IMR-90 (cell line): Measurements from ENCODE around the gene PCDHGA2. TPM values are rescaled to one million over a fixed set of nuclear protein-coding genes. Genes with fewer than 3 reads are reported as not detected.

Experiments
- ATAC-seq: fragments of 200-7000 bp; cut with Tn5 transposase; 2 replicates; pipeline ENCODE4 v1.9.1; 2020; ENCODE audit warnings: low read depth, mild to moderate bottlenecking, moderate library complexity
- BruUV-seq: library from RNA; stranded (reverse); fragments of 400-500 nt; replicated peaks from 2 replicates; lab custom pipeline; 2021; lab: Mats Ljungman, UMichigan
- CTCF ChIA-PET: fragments of 300-600 bp; formaldehyde crosslinking; extraction: SDS; loops from one replicate; lab custom pipeline; 2021; ENCODE audit warnings: antibody characterized with exemption; lab: Yijun Ruan, JAX
- POLR2A ChIA-PET: fragments of 300-600 bp; sonication (Branson Sonifier 250); formaldehyde crosslinking; loops from one replicate; lab custom pipeline; 2022; ENCODE audit warnings: antibody characterized with exemption; ENCODE audit not compliant: unreplicated experiment; lab: Charles Lee
- DNase-seq: peaks from one replicate; pipeline ENCODE4 v3.0.0; 2013
- H2AFZ ChIP-seq: replicated peaks from 2 replicates; pipeline ENCODE3; 2013; ENCODE audit warnings: low read length, mild to moderate bottlenecking; ENCODE audit not compliant: poor library complexity
- H2AK5ac ChIP-seq: 2 replicates; pipeline ENCODE4 v1.6.1; 2013; ENCODE audit warnings: low read depth, low read length, inconsistent platforms
- H2AK9ac ChIP-seq: replicated peaks from 2 replicates; pipeline ENCODE3; 2013; ENCODE audit warnings: mild to moderate bottlenecking, low read depth, low read length, moderate library complexity; ENCODE audit not compliant: poor library complexity
- H2BK120ac ChIP-seq: 2 replicates; pipeline ENCODE4 v1.6.1; 2013; ENCODE audit warnings: low read depth, low read length, inconsistent platforms
- H2BK15ac ChIP-seq: 3 replicates; pipeline ENCODE4 v1.6.1; 2013; ENCODE audit warnings: low read depth, low read length, inconsistent platforms
- H2BK20ac ChIP-seq: 2 replicates; pipeline ENCODE4 v1.6.1; 2013; ENCODE audit warnings: low read depth, mild to moderate bottlenecking, inconsistent platforms, low read length, moderate library complexity
- H2BK5ac ChIP-seq: 2 replicates; pipeline ENCODE4 v1.6.1; 2013; ENCODE audit warnings: mild to moderate bottlenecking, low read depth, low read length, inconsistent platforms; ENCODE audit not compliant: poor library complexity, severe bottlenecking
- H3K14ac ChIP-seq: replicated peaks from 2 replicates; pipeline ENCODE4 v1.6.1; 2013; ENCODE audit warnings: low read depth, low read length, inconsistent platforms
- H3K18ac ChIP-seq: 2 replicates; pipeline ENCODE4 v1.6.1; 2013; ENCODE audit warnings: low read depth, low read length, control low read depth
- H3K23ac ChIP-seq: 2 replicates; pipeline ENCODE4 v1.6.1; 2013; ENCODE audit warnings: low read depth, low read length, inconsistent platforms
- H3K27ac ChIP-seq: 2 replicates; pipeline ENCODE4 v1.5.1; 2013; ENCODE audit warnings: mild to moderate bottlenecking, control low read depth, low read length; ENCODE audit not compliant: insufficient read depth
- H3K27me3 ChIP-seq: 2 replicates; pipeline ENCODE4 v1.6.1; 2013; ENCODE audit warnings: low read length; ENCODE audit not compliant: control insufficient read depth, insufficient read depth
- H3K36me3 ChIP-seq: 2 replicates; pipeline ENCODE4 v1.6.1; 2013; ENCODE audit warnings: low read length, mixed read lengths; ENCODE audit not compliant: control insufficient read depth, insufficient read depth
- H3K4ac ChIP-seq: 2 replicates; pipeline ENCODE4 v1.6.1; 2013; ENCODE audit warnings: low read depth, low read length, inconsistent platforms
- H3K4me1 ChIP-seq: 2 replicates; pipeline ENCODE4 v1.6.1; 2013; ENCODE audit warnings: low read length, mixed read lengths; ENCODE audit not compliant: control insufficient read depth, insufficient read depth
- H3K4me2 ChIP-seq: 2 replicates; pipeline ENCODE4 v1.6.1; 2013; ENCODE audit warnings: low read depth, mild to moderate bottlenecking, control low read depth, low read length, moderate library complexity
- H3K4me3 ChIP-seq: 2 replicates; pipeline ENCODE4 v1.5.1; 2013; ENCODE audit warnings: low read depth, mild to moderate bottlenecking, control low read depth, low read length, moderate library complexity; ENCODE audit not compliant: insufficient read depth
- H3K56ac ChIP-seq: 2 replicates; pipeline ENCODE4 v1.6.1; 2013; ENCODE audit warnings: low read length, inconsistent platforms; ENCODE audit not compliant: insufficient read depth; ENCODE audit errors: extremely low read depth
- H3K79me1 ChIP-seq, 2 experiments: 2 replicates each; pipeline ENCODE4 v1.6.1; 2013; ENCODE audit warnings: low read length in 2 of 2, inconsistent platforms in 1 of 2, low read depth in 1 of 2
- H3K9ac ChIP-seq: 2 replicates; pipeline ENCODE4 v1.6.1; 2013; ENCODE audit warnings: low read depth, low read length, control low read depth
- H3K9me1 ChIP-seq: 2 replicates; pipeline ENCODE4 v1.6.1; 2013; ENCODE audit warnings: low read length, inconsistent platforms; ENCODE audit not compliant: insufficient read depth
- H3K9me3 ChIP-seq: 2 replicates; pipeline ENCODE4 v1.6.1; 2013; ENCODE audit warnings: low read length; ENCODE audit not compliant: control insufficient read depth, insufficient read depth
- H4K20me1 ChIP-seq: 2 replicates; pipeline ENCODE4 v1.6.1; 2013; ENCODE audit warnings: low read length, inconsistent platforms; ENCODE audit not compliant: insufficient read depth
- H4K5ac ChIP-seq: 2 replicates; pipeline ENCODE4 v1.6.1; 2013; ENCODE audit warnings: mild to moderate bottlenecking, low read depth, low read length, control low read depth
- H4K8ac ChIP-seq, 2 experiments: 2 replicates each; pipeline ENCODE4 v1.6.1; 2013; ENCODE audit warnings: low read depth in 2 of 2, low read length in 2 of 2, control low read depth in 1 of 2, inconsistent platforms in 1 of 2
- H4K91ac ChIP-seq: 2 replicates; pipeline ENCODE4 v1.6.1; 2013; ENCODE audit warnings: low read depth, low read length, inconsistent platforms; ENCODE audit not compliant: insufficient read depth
- CEBPB ChIP-seq: IDR thresholded peaks from 2 replicates; pipeline ENCODE4 v1.6.1; 2012; ENCODE audit warnings: low read depth, low read length, improper control_type of control experiment
- NFE2L2 ChIP-seq: fragments of 150-350 bp; IDR thresholded peaks from 2 replicates; pipeline ENCODE4 v1.6.1; 2016; ENCODE audit warnings: low read depth, mild to moderate bottlenecking, low read length
- RFX5 ChIP-seq: IDR thresholded peaks from 2 replicates; pipeline ENCODE4 v1.8.0; 2012; ENCODE audit warnings: low read depth, mild to moderate bottlenecking, low read length, moderate library complexity
- WGBS, 2 experiments: methylation state at CpG; one replicate each; pipeline versions ENCODE4 v1.1.5 to v1.1.7; 2013; ENCODE audit warnings: missing lambda C conversion rate in 2 of 2; ENCODE audit not compliant: insufficient read length in 1 of 2; ENCODE audit errors: extremely low coverage in 2 of 2; 5-methylcytosine and 5-hydroxymethylcytosine counted together
- dilution Hi-C: fragments of 300-500 bp; cut with HindIII; formaldehyde crosslinking; loops from one replicate; pipeline ENCODE4 v1.14.3; 2018; ENCODE audit warnings: low sequenced_read_pairs; ENCODE audit not compliant: unreplicated experiment
- in situ Hi-C: fragments of 300-500 bp; cut with MboI; formaldehyde crosslinking; loops from 3 replicates; pipeline ENCODE4 v1.14.3; 2019; ENCODE audit warnings: low sequenced_read_pairs, inconsistent platforms, mixed read lengths
- intact Hi-C: fragments of 100-400 bp; cut with micrococcal nuclease; formaldehyde crosslinking; loops from 2 replicates; pipeline ENCODE4 v1.10.0; 2022
- polyA plus RNA-seq, 3 experiments: library from polyadenylated mRNA; depleted of rRNA; stranded (reverse); fragments of >200 nt; gene quantifications; 2 replicates each; pipeline ENCODE4 v1.2.3, GENCODE V29; 2012; ENCODE audit warnings: low replicate concordance in 1 of 3
- total RNA-seq: library from RNA; depleted of rRNA; stranded (reverse); fragments of >200 nt; gene quantifications from 2 replicates; pipeline ENCODE4 v1.2.3, GENCODE V29; 2012

The PCDHGA2 gene
- total and polyA plus RNA-seq, 2 of the 4 experiments (the other 2 are of a cell fraction) = 3.4 to 3.6 TPM

DNA sequence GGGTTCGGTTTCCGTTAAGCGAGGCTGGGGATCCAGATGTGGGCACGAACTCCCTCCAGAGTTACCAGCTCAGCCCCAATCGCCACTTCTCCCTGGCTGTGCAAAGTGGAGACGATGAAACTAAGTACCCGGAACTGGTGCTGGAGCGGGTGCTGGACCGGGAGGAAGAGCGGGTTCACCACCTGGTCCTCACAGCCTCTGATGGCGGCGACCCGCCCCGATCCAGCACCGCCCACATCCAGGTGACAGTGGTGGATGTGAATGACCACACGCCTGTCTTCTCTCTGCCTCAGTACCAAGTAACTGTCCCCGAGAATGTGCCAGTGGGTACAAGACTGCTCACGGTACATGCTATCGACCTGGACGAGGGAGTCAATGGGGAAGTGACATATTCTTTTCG, 44.8 kb downstream of the PCDHGA2 start:
- DNase-seq = no peak
- no peak for ATAC-seq
- no peak overlapping the region for H2BK5ac ChIP-seq
- no peak overlapping the region; the same call in 1 of the 2 replicates for H3K14ac ChIP-seq
- H3K23ac ChIP-seq = no peak overlapping the region; the same call in 1 of the 2 replicates
- no peak overlapping the region for H3K56ac ChIP-seq
- H2AFZ ChIP-seq = peak overlapping the region; percentile 81
- H3K4me1 ChIP-seq = no peaks in the 10 kb centered on the region; the same call in 1 of the 2 replicates
- no peak overlapping the region for H2AK5ac ChIP-seq
- H4K8ac ChIP-seq = peak overlapping the region in 1 of 2 experiments; percentile 58; a peak in 1 of 4 replicates
- no TSS peak for BruUV-seq
- no peak overlapping the region for H4K91ac ChIP-seq
- H2BK15ac ChIP-seq = no peak overlapping the region
- no peak overlapping the region for H3K18ac ChIP-seq
- no peak overlapping the region for H3K27ac ChIP-seq
- peaks cover 2 to 7% of the 10 kb centered on the region in 2 experiments; a peak in 3 of 4 replicates for H3K79me1 ChIP-seq
- peak overlapping the region; percentile 72 for H2AK9ac ChIP-seq
- intact Hi-C loops = no loop called here
- TF ChIP-seq RFX5 (no peak), CEBPB (no peak), NFE2L2 (no peak)
- dilution Hi-C loops = no loop called here
- in situ Hi-C loops = no loop called here
- no peak overlapping the region for H2BK20ac ChIP-seq
- no peaks in the 10 kb centered on the region for H4K20me1 ChIP-seq
- 24% methylated on average over 10 of the region's 21 CpGs; no CpG with 5 or more reads in 1 of the 2 experiments for WGBS, 2 experiments
- H3K9me3 ChIP-seq = peaks cover 30% of the 10 kb centered on the region
- H3K36me3 ChIP-seq = peaks cover 3% of the 10 kb centered on the region; the same call in 1 of the 2 replicates
- no peak overlapping the region for H3K4ac ChIP-seq
- H3K27me3 ChIP-seq = no peaks in the 10 kb centered on the region
- CTCF ChIA-PET = no interaction called here
- H3K4me3 ChIP-seq = peak overlapping the region; percentile 83
- no peaks in the 10 kb centered on the region for H3K9me1 ChIP-seq
- H3K4me2 ChIP-seq = peak overlapping the region; percentile 4
- no peak overlapping the region; the same call in 1 of the 2 replicates for H4K5ac ChIP-seq
- no peak overlapping the region for H3K9ac ChIP-seq
- POLR2A ChIA-PET = no interaction called here
- no peak overlapping the region for H2BK120ac ChIP-seq
